DOHH2 (cell line): ENCODE results near the gene ZDHHC6.

Source experiments
- H3F3A ChIP-seq: fragments of 200-600 bp; sonication (generic), shearing (Covaris generic); 2 replicates; pipeline ENCODE4 v1.6.0; 2016; ENCODE audit warnings: antibody characterized with exemption, mild to moderate bottlenecking; ENCODE audit not compliant: control insufficient read depth, insufficient read depth
- H3K27ac ChIP-seq: fragments of 200-600 bp; sonication (generic); 2 replicates; pipeline ENCODE4 v1.5.1; 2014; ENCODE audit warnings: low read depth, mild to moderate bottlenecking, low read length, moderate library complexity
- H3K27me3 ChIP-seq: fragments of 200-600 bp; sonication (generic); 2 replicates; pipeline ENCODE4 v1.6.1; 2014; ENCODE audit warnings: mild to moderate bottlenecking, low read length, mixed read lengths; ENCODE audit not compliant: control insufficient read depth
- H3K36me3 ChIP-seq: fragments of 200-600 bp; sonication (generic); 2 replicates; pipeline ENCODE4 v1.6.1; 2014; ENCODE audit warnings: mild to moderate bottlenecking, low read length, moderate library complexity, mixed read lengths; ENCODE audit not compliant: control insufficient read depth
- H3K4me1 ChIP-seq: fragments of 200-600 bp; sonication (generic); 2 replicates; pipeline ENCODE4 v1.6.1; 2014; ENCODE audit warnings: mild to moderate bottlenecking, low read length, mixed read lengths; ENCODE audit not compliant: control insufficient read depth
- H3K4me2 ChIP-seq: fragments of 200-600 bp; sonication (generic); 2 replicates; pipeline ENCODE4 v1.6.0; 2014; ENCODE audit warnings: mild to moderate bottlenecking, low read length, moderate library complexity
- H3K4me3 ChIP-seq: fragments of 200-600 bp; sonication (generic); 2 replicates; pipeline ENCODE4 v1.5.1; 2014; ENCODE audit warnings: mild to moderate bottlenecking, low read length, mixed read lengths
- H3K79me2 ChIP-seq: fragments of 200-600 bp; sonication (generic); 2 replicates; pipeline ENCODE4 v1.6.1; 2014; ENCODE audit warnings: mild to moderate bottlenecking, low read length, mixed read lengths; ENCODE audit not compliant: control insufficient read depth
- H3K9me2 ChIP-seq: fragments of 200-600 bp; sonication (generic); replicated peaks from 2 replicates; pipeline ENCODE4 v1.6.1; 2014; ENCODE audit warnings: mild to moderate bottlenecking, low read length, mixed read lengths; ENCODE audit not compliant: control insufficient read depth
- H3K9me3 ChIP-seq: fragments of 200-600 bp; sonication (generic); 2 replicates; pipeline ENCODE4 v1.6.1; 2014; ENCODE audit warnings: antibody characterized with exemption, low read length, mixed read lengths; ENCODE audit not compliant: control insufficient read depth, insufficient read depth
- H4K20me1 ChIP-seq: fragments of 200-600 bp; sonication (generic); 2 replicates; pipeline ENCODE4 v1.6.0; 2014; ENCODE audit warnings: low read depth, mild to moderate bottlenecking, antibody characterized with exemption, low read length, moderate library complexity; ENCODE audit not compliant: control insufficient read depth, insufficient read depth
- CTCF ChIP-seq: fragments of 200-600 bp; sonication (generic); IDR thresholded peaks from one replicate; pipeline ENCODE4 v1.5.1; 2014; ENCODE audit warnings: antibody characterized with exemption, mild to moderate bottlenecking, low read depth, low read length; ENCODE audit not compliant: poor library complexity, severe bottlenecking
- EZH2phosphoT487 ChIP-seq: fragments of 200-600 bp; sonication (generic); IDR thresholded peaks from 2 replicates; pipeline ENCODE4 v1.6.1; 2017; ENCODE audit warnings: borderline replicate concordance, mild to moderate bottlenecking, antibody characterized with exemption, low read length, moderate library complexity, mixed read lengths

The ZDHHC6 gene

GRCh38 chr10:112393341-112393740 is 53.4 kb downstream of the ZDHHC6 start:
- H3K4me1 ChIP-seq, result peaks cover 9% of the 10 kb centered on the region
- H3F3A ChIP-seq, result no peaks in the 10 kb centered on the region
- no peak overlapping the region for H3K4me2 ChIP-seq
- peaks cover 7% of the 10 kb centered on the region; the same call in 1 of the 2 replicates for H3K79me2 ChIP-seq
- H3K27ac ChIP-seq, result no peak overlapping the region
- H3K27me3 ChIP-seq, result no peaks in the 10 kb centered on the region
- H3K4me3 ChIP-seq, result no peak overlapping the region
- H3K9me3 ChIP-seq, result no peaks in the 10 kb centered on the region
- no peaks in the 10 kb centered on the region for H3K9me2 ChIP-seq
- H3K36me3 ChIP-seq, result peaks cover 16% of the 10 kb centered on the region
- no peaks in the 10 kb centered on the region for H4K20me1 ChIP-seq
- TF ChIP-seq EZH2phosphoT487 (no peak), CTCF (no peak)

GRCh38 chr10:112390125-112390703 is 56.5 kb downstream of the ZDHHC6 start:
- peaks cover 16% of the 10 kb centered on the region; the same call in 1 of the 2 replicates for H3K79me2 ChIP-seq
- H3K4me1 ChIP-seq, result peaks cover 9% of the 10 kb centered on the region
- TF ChIP-seq EZH2phosphoT487 (no peak), CTCF (no peak)
- no peaks in the 10 kb centered on the region for H3F3A ChIP-seq
- no peaks in the 10 kb centered on the region for H3K9me2 ChIP-seq
- H3K9me3 ChIP-seq, result no peaks in the 10 kb centered on the region
- peaks cover 4% of the 10 kb centered on the region; the same call in 1 of the 2 replicates for H3K36me3 ChIP-seq
- no peak overlapping the region for H3K4me2 ChIP-seq
- no peaks in the 10 kb centered on the region for H3K27me3 ChIP-seq
- H4K20me1 ChIP-seq, result no peaks in the 10 kb centered on the region
- no peak overlapping the region for H3K27ac ChIP-seq
- H3K4me3 ChIP-seq, result no peak overlapping the region

- no peaks in the 10 kb centered on the region for H3K9me2 ChIP-seq
- H3K4me1 ChIP-seq, result peaks cover 9% of the 10 kb centered on the region
- no peaks in the 10 kb centered on the region for H3K27me3 ChIP-seq
- no peaks in the 10 kb centered on the region for H3K36me3 ChIP-seq
- no peak overlapping the region for H3K4me3 ChIP-seq
- no peak overlapping the region for H3K27ac ChIP-seq
- no peaks in the 10 kb centered on the region for H3K9me3 ChIP-seq
- peaks cover 18% of the 10 kb centered on the region; the same call in 1 of the 2 replicates for H3K79me2 ChIP-seq
- TF ChIP-seq EZH2phosphoT487 (no peak), CTCF (no peak)
- no peak overlapping the region for H3K4me2 ChIP-seq
- no peaks in the 10 kb centered on the region for H3F3A ChIP-seq
- H4K20me1 ChIP-seq, result no peaks in the 10 kb centered on the region
Observed at GRCh38 chr10:112389271-112389822, 57.4 kb downstream of the ZDHHC6 start.
